GM18858 (cell line): ENCODE results near the gene MBD6.
"Not testable (repeated sequence)": the region's sequence is repeated elsewhere in the genome, so short reads cannot be mapped to it uniquely, and the experiment has no call there.

ENCODE experiments used
- ATAC-seq: cut with Tn5 transposase; IDR thresholded peaks from one replicate; pipeline ENCODE4 v1.9.1; 2021; ENCODE audit not compliant: unreplicated experiment

The MBD6 gene

DNA sequence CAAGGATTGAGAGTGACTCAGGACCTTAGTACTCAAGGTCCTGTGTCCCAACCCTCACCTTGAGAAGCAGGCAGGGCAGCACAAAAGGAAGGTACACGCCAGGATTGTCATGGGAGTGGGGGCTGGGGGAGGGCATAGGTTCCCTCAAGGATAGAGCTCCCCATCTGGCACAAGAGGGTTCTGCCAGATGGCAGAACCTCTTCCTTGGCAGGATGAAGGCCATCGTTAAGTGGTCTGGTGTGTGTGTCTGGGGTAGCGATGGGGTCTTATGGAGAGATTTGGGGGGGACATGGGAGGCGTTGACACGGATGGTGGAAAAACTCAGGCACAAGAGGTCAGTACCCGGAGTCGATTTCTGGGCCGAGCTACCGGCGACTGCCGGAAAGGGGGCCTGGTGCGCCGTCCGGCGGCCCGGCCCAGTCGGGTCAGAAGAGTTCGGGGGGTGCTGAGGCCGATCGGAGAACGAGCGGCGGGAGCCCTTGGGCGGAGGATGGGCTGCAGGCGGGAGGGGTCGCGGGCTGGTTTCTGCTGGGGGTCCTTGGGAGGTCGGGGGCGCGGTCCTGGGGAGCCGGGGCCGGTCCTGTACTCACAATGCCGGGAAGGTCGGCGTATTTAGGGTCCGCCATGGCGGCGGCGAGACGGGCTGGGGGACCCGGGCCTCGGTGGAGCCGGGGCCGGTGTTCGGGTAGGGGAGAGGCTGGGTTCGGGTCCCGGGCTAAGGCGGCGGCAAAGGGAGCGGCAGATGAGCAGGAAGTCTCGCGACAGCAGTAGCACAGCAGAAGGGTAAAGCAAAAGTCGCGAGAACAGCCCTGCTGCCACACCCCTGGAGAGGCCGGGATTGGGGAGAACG lies 24.0 kb downstream of the MBD6 start, which contains the start of gene DCTN2:
Gene DCTN2 (minus strand): TSS at position 755 of the 850 bp plus-strand sequence. CDS start 129 bp downstream, at position 626.
- peak; percentile 97 for ATAC-seq

DNA sequence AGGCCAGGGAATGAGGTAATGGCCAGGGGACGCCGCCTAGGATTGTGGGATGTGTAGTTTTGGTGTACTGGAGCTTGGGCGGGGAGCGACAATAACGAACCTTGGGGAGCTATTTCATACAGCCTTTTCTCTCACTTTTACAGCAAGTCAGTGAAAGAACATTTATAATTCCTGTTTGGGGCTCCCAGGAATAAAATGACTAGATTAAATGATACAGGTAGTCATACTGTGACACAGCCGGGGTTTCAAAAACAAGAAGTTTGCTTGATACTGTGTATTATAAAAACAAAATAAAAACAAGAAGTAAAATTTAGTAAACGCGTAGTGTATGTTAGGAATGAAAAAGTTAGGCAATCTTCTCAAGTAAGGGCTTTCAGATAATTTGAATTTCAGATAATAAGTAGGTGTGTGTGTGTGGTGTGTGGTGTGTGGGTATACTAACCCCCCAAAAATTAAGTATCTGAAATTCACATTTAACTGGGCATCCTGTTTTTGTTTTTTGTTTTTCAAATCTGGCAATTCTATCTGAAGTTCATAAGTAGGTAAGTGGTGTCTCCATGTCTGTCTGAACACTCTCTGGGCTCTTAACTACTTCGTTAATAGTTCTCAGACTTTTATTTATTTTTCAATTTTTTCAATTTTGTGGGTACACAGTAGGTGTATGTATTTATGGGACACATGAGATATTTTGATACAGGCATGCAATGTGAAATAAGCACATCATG lies 24.8 kb downstream of the MBD6 start:
- ATAC-seq: no peak

DNA sequence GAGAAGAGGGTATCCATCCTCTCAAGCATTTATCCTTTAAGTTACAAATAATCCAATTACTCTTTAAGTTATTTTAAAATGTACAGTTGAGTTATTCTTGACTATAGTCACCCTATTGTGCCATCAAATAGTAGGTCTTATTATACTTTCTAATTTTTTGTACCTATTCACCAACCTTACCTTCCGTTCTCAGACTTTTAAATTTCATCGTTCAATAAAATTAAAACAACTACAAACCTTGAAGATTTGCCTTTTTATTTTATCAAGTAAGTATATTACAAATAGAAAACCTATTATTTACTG lies 25.3 kb downstream of the MBD6 start:
- no peak for ATAC-seq

DNA sequence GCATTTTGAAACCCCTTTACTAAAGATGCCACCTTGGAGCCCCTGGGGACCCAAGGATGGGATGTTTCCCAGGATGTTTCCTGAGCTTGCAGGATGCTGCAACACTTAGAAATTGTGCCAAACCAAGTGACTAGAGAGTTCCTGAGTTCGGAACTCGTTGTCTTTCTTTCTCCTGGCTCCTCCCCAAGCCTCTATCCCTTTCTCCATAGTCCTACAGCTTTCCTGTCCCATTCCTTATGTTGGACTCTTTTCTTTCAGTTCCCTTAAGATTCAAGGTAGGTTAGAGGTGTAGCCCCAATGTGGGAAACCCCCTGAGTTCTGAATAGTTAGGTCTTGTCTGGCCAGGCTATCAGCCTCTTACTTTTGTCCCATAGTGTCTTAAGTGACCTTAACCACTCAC lies 25.9 kb downstream of the MBD6 start:
- ATAC-seq: no peak

DNA sequence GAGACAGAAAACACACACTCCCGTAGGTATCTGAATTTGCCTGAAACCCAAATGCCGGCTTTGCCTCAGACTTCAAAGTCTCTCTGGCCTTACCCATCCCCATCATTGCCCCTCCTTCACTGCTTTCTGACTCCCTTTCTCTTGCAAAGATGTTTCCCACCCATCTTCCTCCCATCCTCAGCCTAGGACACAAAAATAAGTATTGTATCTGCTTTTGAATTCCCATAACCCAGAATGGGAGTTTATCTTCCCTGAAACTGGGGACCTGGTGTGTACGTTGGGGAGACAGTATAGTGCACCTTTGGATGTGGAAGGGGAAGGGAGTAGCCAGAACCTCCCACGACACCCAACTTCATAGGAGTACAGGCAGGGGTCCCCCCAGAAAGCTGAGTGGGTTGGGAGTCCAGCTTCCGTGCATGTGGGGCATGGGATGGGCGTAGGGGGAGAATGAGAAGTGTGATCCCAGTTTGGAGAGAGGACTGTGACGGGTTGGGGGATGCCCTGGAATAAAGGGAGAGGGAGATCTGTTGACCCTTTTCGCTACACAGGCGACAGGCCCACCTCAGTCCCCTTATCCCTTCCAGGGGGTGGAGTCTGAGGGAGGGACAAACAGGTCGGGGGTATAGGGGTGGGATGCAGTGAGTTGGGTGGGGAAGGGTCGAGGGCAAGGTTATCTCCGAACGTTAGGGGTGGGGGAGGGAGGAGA lies 26.7 kb downstream of the MBD6 start:
- ATAC-seq: no peak

DNA sequence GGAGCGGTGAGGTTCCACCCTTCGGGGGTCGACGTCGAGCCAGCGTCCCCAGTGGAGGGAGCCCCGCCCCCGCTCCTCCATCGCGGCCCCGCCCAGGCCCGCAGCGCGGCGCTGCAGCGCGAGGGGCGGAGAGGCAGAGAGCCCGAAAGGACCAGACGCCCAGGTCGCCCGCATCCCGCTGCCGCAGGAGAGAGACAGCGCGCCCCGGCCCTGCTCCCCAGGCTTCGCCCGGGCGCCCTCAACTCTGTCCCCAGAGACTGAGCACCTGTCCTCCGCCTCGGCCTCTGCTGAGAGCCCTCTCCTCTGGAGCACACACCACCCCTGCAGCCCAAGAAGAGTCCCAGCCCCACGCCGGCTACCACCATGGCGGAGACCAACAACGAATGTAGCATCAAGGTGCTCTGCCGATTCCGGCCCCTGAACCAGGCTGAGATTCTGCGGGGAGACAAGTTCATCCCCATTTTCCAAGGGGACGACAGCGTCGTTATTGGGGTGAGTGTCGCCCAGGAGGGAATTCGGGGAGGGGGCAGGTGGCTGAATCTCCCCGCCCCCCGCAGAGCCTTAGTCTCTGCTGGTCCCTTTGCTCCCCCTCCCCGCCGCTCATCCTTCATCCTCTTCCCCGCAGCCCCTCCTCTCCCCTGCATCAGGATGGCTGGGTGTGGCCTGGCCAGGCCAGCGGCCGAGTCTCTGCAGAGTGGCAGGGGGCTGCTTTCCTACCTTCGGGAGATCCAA lies 27.5 kb downstream of the MBD6 start, which contains the start of gene KIF5A:
Gene KIF5A (plus strand): TSS at position 136 of the 732 bp plus-strand sequence. CDS start 228 bp downstream, at position 364.
- ATAC-seq: no peak

DNA sequence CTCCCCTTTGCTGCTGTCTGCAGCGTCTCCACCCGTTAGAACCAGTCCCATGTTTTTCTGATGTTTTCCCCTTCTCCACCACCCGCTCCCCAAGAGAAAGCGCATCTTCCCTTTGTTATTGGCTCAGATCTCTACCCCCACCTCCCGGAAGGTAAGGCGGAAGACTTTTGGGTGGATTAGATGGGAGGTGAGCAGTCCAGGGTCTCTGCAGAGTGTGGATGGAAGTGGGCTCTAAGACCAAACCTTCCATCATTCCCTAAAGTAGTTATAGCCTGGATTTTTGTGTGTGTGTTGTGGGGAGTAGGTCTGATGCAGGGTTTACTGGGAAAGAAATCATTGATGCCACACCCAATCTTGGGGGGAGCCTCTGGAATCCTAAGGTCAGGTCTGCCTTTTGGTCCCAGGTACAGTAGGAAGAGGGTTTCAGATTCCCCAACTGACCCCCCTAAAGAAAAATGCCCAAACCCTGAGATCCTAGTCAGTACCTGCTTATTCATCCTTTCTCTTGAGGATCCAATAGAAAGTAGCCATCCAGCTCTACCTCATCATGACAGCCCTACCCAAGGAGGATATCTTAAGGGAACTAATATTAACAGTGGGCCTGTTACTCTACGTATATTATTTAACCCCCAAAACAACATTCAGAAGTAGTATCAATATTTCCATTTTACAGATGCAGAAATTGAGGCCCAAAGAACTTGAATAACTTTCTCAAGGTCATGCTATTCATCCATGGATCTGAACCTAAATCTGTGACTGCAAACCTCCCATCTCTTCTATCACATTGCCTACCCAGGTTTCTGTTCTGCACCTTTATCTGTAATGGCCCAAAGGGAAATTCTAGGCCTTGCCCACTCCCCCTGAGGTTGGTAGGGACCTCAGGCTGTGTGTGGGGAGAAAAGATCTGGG lies 28.3 kb downstream of the MBD6 start:
- ATAC-seq: no peak

DNA sequence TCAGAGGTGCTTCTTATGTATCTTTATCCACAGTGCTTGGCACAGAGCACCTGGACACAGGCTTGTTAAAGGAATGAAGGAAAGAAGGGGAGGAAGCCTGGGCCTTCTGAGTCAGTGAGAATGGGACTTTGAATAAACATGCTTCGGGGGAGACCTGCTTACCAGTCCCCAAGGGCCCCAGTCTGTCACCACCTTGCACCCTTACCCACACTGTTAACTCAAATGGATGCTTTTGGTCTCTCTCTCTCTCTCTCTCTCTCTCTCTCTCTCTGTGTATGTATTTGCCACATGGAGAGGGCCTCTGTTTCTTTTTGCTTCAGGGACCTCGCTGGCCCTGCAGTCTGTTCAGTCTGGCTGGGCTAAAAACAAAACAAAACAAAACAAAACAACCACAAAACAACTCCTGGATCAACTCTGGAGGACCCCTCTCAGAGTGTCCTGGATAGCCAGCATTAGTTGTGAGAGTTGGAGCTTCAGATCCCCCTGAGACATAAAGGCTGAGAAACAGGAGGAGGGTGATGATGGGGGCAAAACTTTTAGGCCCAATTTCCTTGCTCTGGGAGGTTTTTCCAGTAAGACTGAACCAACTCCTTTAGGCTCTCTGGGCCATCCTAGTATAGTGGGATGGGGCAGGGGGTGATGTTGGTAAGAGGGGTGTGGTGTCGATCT lies 29.1 kb downstream of the MBD6 start:
- no peak for ATAC-seq

DNA sequence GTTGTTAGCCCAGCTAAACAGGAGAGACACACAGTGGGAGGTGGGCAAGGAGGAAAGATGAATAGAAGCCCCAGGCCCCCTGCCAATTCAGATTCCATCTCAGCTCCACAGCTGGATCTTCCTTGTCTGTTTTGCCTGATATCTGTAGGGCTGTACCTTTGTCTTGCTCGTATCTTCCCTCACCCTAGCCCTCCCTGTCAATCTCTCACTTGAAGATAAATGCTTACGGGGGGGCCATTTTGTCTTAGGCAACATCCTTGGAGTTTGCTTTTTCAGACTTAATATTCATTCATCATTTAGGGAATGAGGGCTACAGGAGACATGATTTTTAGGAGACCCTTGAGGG lies 29.7 kb downstream of the MBD6 start:
- ATAC-seq: no peak

DNA sequence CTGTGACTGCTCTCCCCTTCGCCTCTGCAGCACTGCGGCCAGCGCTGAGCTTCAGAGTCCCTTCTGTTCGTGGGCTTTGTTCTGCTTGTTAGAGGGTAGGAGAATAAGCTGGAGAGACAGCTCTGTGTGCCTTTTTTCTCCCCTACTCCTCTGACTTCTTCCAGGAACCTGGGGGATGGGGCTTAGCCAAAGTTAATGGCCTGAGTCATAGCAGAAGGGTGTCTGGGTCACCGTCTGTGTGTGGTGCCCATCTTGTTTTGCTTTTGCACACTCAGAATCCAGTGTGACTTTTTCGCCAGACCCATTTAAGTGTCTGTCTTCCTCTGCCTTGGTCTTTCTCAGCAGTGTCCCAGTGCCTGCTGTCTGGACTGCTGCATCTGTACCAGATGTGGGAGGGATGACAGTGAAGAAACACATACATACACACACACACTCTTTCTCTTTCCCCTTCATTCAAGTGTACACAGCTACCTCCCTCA lies 30.2 kb downstream of the MBD6 start:
- ATAC-seq: no peak

DNA sequence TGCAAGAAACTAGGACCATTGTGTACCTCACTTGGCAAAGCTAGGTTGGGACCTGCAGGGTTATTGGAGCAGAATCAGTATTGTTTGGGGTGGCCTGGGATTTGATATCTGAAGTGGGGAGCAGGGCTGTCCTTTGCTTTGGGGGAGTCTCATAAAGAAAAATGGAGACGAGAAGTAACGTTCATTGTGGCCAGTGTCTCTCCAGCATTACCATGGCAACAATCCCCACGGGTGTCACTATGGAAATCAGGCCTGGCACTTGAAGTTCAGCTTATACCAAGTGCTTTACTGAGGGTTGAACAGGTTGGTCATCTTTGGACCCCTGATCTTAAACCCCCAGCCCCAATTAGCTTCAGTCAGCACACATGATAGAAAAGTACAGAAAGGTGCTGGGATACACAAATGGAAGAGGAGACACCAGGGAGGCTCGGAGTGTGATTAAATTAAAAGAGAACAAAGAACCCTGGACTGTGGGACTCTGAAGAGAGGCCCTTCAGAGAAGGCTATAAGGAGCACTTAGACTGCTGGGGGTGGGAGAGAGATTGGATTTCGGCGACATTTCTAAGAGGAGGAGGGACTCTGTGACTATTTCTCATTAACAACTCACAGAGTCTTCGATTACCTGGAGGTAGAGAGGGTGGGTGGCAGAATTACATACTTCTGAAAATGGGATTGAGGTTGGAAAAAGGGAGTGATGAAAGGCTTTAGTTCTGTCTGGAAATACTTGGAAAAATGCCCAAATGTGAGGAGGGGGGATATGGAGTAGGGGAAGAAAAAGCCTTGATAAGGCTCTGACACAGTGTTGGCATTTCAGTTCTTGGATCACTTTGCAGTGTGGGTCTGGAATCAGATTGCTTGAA lies 30.9 kb downstream of the MBD6 start:
- no peak for ATAC-seq

DNA sequence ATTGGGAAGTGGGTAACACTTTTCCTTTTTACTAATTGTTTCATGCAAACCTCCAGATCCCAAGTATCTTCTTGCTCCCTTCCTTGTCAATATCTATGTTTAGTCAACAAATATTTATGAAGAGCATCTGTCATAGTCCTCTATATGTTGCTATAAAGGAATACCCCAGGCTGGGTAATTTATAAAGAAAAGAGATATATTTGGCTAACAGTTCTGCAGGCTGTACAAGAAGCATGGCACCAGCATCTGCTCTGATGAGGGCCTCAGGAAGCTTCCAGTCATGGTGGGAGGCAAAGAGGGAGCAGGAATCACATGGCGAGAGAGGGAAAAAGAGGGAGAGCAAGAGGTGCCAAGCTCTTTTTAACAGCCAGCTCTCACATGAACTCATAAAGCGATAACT lies 31.8 kb downstream of the MBD6 start:
- no peak for ATAC-seq

DNA sequence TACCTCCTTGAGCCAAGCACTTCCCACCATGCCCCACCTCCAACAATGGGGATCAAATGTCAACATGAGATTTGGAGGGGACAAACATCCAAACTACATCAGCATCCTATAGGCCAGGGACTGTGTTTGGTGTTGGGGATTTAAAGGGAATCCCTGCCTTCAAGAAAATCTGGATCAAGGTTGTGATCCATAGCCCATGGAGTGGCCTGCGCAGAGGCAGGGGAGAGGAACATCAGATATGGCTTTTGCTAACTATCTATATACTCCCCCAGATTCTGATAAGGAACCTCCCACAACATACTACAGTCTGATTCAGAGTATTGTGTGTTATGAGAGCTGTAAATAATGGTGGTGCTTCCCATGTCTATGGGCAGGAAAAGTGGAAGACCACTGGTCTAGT lies 32.3 kb downstream of the MBD6 start:
- ATAC-seq: no peak

DNA sequence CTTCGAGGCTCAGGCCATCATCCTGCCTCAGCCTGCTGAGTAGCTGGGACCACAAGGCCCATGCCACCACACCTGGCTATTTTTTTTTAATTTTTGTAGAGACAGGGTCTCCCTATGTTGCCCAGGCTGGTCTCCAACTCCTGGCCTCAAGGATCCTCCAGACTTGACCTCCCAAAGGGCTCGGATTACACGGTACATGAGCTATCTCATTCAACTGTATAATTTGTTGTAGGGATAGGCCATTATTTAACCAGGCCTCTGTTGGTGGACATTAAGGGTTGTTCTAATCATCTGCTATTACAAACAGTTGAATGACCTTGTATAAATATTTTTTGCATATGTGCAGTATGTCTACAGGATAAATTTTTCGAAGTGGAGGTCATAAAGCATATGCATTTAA lies 36.2 kb downstream of the MBD6 start:
- ATAC-seq: no peak

DNA sequence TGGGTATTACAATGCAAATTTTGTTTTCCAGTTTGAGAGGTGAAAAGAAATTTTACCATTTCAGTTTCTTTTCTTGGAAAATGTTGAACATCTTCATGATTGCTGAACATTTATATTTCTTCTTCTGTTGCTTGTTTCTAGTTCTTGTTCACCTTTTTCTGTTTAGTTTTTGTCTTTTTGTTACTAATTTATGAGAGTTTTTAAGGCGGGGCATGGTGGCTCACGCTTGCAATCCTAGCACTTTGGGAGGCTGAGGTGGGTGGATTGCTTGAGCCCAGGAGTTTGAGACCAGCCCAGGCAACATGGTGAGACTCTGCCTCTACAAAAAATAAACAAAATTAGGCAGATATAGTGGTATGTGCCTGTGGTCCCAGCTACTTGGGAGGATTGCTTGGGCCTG lies 37.9 kb downstream of the MBD6 start:
- no peak for ATAC-seq

DNA sequence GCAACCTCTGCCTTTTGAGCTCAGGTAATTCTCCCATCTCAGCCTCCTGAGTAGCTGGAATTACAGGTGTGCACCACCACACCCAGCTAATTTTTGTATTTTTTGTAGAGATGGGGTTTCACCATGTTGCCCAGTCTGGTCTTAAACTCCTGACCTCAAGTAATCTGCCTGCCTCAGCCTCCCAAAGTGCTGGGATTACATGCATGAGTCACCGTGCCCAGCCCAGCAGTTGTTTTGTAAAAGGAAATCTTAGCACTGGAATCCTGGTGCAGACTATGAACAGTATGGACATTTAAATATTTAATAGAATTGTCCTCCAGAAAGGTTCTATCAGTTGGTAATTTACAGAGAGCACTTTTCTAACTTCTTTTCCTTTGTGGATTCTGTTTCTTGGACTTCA lies 38.5 kb downstream of the MBD6 start:
- ATAC-seq: not testable (repeated sequence)

DNA sequence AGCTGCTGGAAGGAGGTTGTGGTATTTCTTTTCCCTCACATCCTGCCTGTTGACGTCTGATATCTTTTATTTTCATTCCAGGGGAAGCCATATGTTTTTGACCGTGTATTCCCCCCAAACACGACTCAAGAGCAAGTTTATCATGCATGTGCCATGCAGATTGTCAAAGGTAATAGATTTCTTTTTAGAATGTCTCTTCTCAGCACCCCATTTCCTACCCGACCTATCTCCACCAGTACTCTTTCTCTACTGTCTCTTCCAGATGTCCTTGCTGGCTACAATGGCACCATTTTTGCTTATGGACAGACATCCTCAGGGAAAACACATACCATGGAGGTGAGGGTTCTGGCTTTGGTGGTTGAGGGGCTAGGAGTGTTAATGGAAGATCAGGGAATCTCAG lies 40.7 kb downstream of the MBD6 start:
- ATAC-seq: no peak

DNA sequence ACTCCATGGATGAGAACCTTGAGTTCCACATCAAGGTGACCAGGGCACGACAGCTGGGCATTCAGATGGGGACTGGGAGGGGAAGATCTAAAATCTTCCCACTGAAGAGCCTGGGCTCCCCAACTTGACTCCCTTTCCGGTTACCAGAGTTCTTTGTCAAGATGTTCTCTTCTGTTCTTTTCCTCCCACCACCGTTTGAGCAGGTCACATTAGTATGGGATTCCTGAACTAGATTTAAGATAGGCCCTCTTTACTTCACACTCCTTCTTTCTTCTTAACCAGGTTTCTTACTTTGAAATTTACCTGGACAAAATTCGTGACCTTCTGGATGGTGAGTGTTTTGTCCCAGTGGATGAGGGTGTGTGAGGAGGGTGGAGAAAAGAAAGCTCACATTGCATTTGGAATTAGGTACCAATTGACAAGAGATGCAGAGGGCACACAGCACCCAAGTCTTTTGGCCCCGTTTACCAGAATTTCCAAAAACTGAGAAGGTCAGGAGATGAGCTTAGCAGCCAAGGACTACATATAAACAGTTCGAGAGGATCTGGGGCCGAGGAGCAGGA lies 41.6 kb downstream of the MBD6 start:
- no peak for ATAC-seq
